ENCODE data around the gene IKZF3.

Gene IKZF3

DNA sequence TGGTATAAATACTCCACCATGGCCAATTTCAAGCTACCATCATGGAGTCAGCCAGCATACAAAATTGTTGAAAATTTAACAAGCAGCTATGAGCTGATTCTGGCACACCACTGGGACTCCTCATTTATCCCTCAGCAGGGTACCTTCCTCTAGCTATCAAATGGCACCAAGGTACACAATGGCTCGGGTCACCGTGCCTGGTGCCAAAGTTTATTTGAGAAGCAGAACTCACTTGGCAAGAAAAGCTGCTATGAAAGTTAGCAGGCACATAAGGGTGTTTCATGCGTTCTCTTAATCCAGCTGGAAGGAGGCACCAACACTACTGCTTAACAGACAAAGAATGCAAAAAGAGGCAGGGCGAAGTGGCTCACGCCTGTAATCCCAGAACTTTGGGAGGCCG, 51.6 kb downstream of the IKZF3 start:
- TF ChIP-seq CTCF (conservative IDR thresholded peaks at IDR 0.05) (no peak), ZFX (IDR thresholded peaks at IDR 0.05) (no peak)
- H3K27ac ChIP-seq: peak overlapping the region; percentile 65

DNA sequence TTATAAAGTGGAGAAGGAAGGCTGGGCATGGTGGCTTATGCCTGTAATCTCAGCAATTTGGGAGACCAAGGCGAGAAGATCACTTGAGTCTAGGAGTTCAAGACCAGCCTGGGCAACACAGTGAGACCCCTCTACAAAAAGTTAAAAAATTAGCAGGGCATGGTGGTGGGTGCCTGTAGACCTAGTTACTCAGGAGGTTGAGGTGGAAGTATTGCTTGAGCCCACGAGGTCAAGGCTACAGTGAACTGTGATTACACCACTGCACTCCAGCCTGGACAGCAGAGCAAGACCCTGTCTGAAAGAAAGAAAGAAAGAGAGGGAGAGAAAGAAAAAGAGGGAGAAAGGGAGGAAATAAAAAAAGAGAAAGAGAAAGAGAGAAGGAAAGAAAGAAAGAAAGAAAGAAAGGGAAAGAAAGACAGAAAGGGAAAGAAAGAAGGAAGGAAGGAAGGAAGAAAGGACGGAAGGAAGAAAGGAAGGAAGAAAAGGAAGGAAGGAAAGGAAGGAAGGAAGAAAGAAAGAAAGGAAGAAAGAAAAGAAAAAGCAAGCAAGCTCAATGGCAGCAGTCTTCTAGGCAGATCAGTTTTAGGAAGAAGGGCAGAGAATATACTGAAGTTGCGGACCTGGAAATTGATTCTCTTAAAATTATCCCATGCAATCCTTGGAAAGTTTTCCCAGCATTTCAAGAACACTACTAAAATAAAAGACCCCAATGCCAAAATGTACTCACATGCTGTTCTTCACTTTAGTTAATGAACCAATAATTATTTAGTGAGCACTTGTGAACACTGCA, 53.0 kb downstream of the IKZF3 start:
- no peak overlapping the region for H3K27ac ChIP-seq

GRCh38 chr17:39809221-39809620, 54.9 kb downstream of the IKZF3 start:
- TF ChIP-seq CTCF (conservative IDR thresholded peaks at IDR 0.05) (no peak), ZFX (IDR thresholded peaks at IDR 0.05) (no peak)
- no peak overlapping the region for H3K27ac ChIP-seq

More for the DNA sequence above, 53.0 kb downstream of the IKZF3 start:
- TF ChIP-seq ZFX (IDR thresholded peaks at IDR 0.05): no peak
- TF ChIP-seq CTCF (conservative IDR thresholded peaks at IDR 0.05): no peak

GRCh38 chr17:39808409-39808997, 55.6 kb downstream of the IKZF3 start:
- no peak overlapping the region for H3K27ac ChIP-seq
- TF ChIP-seq CTCF (conservative IDR thresholded peaks at IDR 0.05) (no peak), ZFX (IDR thresholded peaks at IDR 0.05) (no peak)

DNA sequence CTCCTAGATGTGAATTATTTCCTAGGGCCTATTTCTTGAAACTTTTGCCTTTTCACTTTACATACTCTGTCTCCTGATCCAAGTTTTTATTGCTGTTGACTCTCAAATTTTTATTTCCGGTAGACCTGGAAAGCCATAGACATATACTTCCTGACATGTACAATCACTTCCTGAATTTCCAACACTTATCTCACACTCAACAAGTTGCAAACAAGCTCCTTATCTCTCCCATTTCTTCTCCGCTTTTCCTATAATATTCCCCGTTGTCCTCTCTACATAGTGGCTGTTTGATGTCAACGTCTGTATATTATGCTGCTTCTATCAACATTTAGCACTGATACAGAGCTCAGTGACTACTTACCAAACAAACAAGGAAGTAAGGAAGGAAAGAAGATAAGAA, 59.3 kb downstream of the IKZF3 start:
- TF ChIP-seq ZFX (IDR thresholded peaks at IDR 0.05) (no peak), CTCF (conservative IDR thresholded peaks at IDR 0.05) (no peak)
- H3K27ac ChIP-seq: no peak overlapping the region

DNA sequence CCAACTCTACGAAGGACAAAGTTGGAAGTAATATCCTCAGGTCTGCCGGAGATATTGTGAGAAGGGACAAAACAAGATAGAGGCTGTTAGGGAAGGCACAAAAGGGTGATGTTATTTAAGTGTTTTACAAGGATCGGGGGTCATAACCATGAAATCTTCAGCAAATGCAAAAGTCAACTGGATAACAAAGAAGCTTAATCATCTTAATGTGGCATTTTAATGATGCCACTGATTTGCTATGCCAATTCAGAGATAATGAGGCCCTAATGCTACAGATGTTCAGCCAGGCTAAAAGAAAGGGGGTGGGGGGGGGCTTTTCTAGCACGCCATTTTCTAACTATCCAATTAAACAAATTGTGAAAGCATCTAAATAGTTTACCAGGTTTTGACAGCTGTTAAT, 63.1 kb downstream of the IKZF3 start:
- TF ChIP-seq ZFX (IDR thresholded peaks at IDR 0.05): no peak
- no peak for TF ChIP-seq CTCF (conservative IDR thresholded peaks at IDR 0.05)
- H3K27ac ChIP-seq: no peak overlapping the region

GRCh38 chr17:39800540-39800939, 63.6 kb downstream of the IKZF3 start:
- no peak overlapping the region for H3K27ac ChIP-seq
- TF ChIP-seq ZFX (IDR thresholded peaks at IDR 0.05): no peak

- H3K27ac ChIP-seq: no peak overlapping the region
- no peak for TF ChIP-seq CTCF (conservative IDR thresholded peaks at IDR 0.05)
- TF ChIP-seq ZFX (IDR thresholded peaks at IDR 0.05): no peak
Observed at GRCh38 chr17:39799395-39799794, 64.7 kb downstream of the IKZF3 start.

Measured in C4-2B (cell line).